HG02973 (cell line): ENCODE results near the gene ITGA8.
"Not testable (repeated sequence)": the region's sequence is repeated elsewhere in the genome, so short reads cannot be mapped to it uniquely, and the experiment has no call there.

ENCODE experiments used
- ATAC-seq: cut with Tn5 transposase; IDR thresholded peaks from one replicate; pipeline ENCODE4 v1.9.1; 2021; ENCODE audit warnings: moderate library complexity; ENCODE audit not compliant: unreplicated experiment

ITGA8 gene

GRCh38 chr10:15516256-15517085, 203.3 kb downstream of the ITGA8 start:
- ATAC-seq: no peak

GRCh38 chr10:15515202-15515601, 204.5 kb downstream of the ITGA8 start:
- ATAC-seq: no peak

GRCh38 chr10:15510963-15511362, 208.8 kb downstream of the ITGA8 start:
- ATAC-seq: no peak

DNA sequence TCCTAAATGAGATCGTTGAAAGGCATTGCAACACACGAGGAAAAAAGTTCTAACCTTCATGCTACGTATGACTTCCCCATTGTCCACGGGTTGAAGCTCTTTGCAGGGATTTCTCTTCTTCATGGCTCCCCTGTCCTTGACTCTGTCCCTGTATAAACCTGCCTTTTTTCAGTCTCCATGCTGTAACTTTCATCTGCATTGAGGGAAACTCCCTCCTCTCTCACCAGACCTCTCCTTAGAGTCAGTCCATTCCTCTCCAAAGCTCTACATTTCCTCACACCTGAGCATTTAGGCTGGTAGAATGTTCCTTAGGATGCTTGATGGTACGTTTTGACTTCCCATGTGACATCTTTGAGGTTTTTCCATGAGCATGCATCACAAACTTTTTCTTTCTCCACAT, 214.4 kb downstream of the ITGA8 start:
- ATAC-seq: no peak

GRCh38 chr10:15504101-15504840, 215.5 kb downstream of the ITGA8 start:
- ATAC-seq: no peak

GRCh38 chr10:15494850-15495506, 224.7 kb downstream of the ITGA8 start:
- no peak for ATAC-seq

DNA sequence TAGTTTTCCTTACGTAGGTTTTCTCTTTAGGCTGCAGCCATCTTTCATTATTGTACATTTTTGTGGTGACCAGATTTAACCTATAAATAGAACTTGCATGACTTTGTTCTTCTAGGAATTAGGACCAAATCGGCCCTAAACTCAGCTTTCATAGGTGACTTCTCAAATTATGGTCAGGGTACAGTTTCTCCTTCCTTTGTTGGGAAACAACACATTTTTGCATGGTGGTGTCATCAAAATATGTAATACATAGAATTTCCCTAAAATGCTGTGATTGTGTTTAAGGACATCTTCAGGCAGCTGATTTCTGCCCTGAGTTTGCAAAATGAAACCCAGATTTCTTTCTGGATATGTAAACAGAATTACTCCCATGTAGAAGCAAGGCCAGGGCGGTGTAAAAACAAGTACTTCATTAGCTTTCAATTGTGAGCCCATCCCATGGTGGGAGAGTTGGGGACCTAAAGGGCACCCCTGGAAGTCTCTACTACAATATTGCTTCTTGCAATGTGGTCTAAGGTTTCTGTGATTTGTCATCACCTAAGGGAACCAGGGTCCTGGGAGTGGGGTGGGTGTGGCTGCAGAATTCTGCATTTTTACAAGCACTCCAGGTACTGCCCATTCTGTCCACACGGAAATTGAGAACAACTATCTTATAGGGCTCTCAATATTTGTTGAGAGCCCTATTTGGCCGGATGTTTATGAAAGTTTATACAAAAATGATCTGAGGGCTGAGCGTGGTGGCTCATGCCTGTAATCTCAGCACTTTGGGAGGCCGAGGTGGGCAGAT, 227.7 kb downstream of the ITGA8 start:
- no peak for ATAC-seq

GRCh38 chr10:15489431-15489830, 230.3 kb downstream of the ITGA8 start:
- ATAC-seq: no peak

GRCh38 chr10:15487376-15487775, 232.3 kb downstream of the ITGA8 start:
- ATAC-seq: no peak

- ATAC-seq: no peak
These were observed 233.3 kb downstream of the ITGA8 start for GRCh38 chr10:15486404-15486803.

DNA sequence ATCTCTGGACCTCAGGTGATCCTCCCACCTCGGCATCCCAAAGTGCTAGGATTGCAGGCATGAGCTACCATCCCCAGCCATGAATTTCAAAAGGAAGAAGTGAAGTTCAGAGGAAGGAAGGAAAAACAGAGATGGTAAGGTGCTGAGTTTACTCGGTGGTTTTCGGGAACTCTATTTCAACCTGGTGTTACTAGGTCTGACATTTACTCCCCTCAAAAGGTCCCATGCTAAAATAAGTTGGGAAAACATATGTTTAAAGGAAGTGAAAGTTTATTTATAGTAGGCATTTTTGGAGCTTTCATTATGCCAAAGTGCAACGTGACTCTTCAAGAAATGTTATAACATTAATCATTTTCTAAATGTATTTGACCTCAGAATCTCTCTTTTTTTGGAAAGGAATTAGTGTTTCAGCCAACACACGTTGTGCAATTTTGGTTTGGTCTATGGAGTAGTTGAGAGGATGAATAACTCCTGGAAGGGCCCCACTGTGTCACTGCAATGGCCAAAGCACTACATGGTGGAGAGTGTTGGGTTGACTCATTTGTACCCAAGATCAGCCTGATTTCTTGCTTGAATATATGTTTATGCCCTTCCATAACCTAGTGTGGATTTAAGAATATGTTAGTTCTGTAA, 233.9 kb downstream of the ITGA8 start:
- no peak for ATAC-seq

- no peak for ATAC-seq
These were observed 234.7 kb downstream of the ITGA8 start for GRCh38 chr10:15485027-15485426.

DNA sequence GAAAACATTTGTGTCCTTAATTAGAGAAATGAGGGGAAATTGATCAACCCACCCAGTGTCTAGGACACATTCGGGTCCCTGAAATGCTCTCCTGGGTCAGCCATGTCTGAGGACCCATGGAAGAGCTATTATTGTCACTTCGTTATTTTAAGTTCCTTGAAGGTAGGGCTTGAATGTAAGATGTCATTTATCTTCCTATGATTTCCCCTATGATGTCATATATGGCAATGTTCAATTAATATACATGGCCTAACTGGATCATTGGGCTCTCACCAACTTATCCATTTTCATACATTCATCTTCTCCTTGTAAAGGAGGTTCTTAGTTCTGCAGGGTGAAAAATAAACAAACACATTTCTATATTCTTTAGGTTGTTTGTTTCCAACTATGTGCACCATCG, 235.6 kb downstream of the ITGA8 start:
- ATAC-seq: no peak

- ATAC-seq: no peak
These were observed 236.3 kb downstream of the ITGA8 start for GRCh38 chr10:15483215-15484075.

DNA sequence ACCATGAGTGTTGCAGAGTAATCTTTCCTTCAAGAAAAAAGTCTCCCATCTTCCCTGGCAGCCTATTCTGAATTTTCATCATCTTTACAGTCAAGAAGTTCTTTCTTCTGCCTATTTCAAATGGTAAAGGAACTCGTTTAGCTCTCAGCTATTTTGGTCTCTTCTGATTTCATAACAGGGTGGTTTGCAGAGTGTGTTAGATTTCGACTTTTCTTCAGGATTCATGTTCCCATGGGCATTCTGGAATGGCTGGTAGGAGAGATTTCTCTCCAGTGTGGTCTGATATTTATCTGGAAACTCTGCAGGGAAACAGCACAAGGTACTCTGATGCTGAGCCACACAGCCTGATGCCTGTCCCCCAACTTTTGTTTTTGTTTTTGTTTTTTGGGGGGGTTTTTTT, 237.6 kb downstream of the ITGA8 start:
- ATAC-seq: no peak

DNA sequence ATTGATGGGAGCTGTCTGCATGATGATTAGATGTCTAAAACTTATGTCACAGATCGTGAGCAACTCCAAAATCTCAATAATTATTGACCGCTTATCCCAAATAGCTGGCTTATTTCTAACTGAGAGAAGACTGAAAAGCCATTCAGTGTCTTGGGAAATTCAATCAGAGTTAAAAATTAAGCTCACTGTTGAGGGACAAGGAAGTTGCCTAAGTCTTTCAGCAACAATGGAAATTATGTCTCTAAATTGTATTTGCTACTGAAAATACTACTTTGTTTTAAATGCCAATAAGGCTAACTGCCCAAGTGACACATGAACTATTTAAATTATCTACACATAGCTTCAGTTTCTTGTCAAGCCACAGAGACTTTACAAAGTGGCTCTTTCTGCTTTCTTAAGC, 240.8 kb downstream of the ITGA8 start:
- ATAC-seq: no peak

DNA sequence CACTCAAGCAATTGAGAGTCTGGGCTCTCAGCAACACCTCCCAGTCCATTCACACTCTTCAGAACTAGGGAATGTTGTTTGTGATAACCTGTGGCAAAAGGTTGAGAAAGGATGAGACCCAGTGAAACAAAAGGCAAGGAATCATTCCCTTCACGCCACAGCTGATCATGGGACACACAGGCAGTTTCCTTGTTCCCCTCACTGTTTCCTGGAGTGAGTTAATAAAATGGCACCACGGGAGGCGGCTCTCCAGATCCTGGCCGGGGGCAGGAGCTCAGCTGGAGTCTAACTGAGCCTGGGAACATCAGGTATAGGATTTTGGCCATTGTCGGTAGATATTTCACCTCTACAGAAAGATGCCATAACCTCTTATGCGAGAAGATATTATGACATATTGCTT, 241.3 kb downstream of the ITGA8 start:
- no peak for ATAC-seq

GRCh38 chr10:15476337-15476736, 243.4 kb downstream of the ITGA8 start:
- no peak for ATAC-seq

GRCh38 chr10:15475439-15475838, 244.3 kb downstream of the ITGA8 start:
- ATAC-seq: not testable (repeated sequence)

GRCh38 chr10:15474671-15475070, 245.1 kb downstream of the ITGA8 start:
- no peak for ATAC-seq
